Aorta (tissue), 5 donors: ENCODE results near the gene EBP. TPM values are rescaled to one million over a fixed set of nuclear protein-coding genes. Genes with fewer than 3 reads are reported as not detected.

Source experiments
- ATAC-seq: fragments of 200-7000 bp; cut with Tn5 transposase; one replicate; pipeline ENCODE4 v1.9.1; 2022; ENCODE audit warnings: moderate library complexity; ENCODE audit not compliant: low FRiP score
- DNase-seq, 2 donors: peaks; one replicate each; pipeline ENCODE4 v3.0.0-alpha.2; 2020
- H3K27ac ChIP-seq, 2 donors: one replicate each; pipeline ENCODE4 v1.5.1; 2013; ENCODE audit warnings: low read length in 2 of 2, mild to moderate bottlenecking in 2 of 2, moderate library complexity in 2 of 2, control low read depth in 1 of 2, inconsistent platforms in 1 of 2, low read depth in 1 of 2
- H3K27me3 ChIP-seq, 2 donors: one replicate each; pipeline ENCODE4 v1.6.1; 2013; ENCODE audit warnings: control low read depth in 1 of 2, low read length in 1 of 2, mild to moderate bottlenecking in 1 of 2, moderate library complexity in 1 of 2; ENCODE audit not compliant: insufficient read depth in 2 of 2, control insufficient read depth in 1 of 2
- H3K36me3 ChIP-seq, 2 donors: one replicate each; pipeline ENCODE4 v1.6.1; 2013; ENCODE audit warnings: control low read depth in 1 of 2, low read length in 1 of 2, mild to moderate bottlenecking in 1 of 2; ENCODE audit not compliant: insufficient read depth in 2 of 2, control insufficient read depth in 1 of 2
- H3K4me1 ChIP-seq, 2 donors: one replicate each; pipeline ENCODE4 v1.6.1; 2013; ENCODE audit warnings: low read length in 2 of 2, control low read depth in 1 of 2, mild to moderate bottlenecking in 1 of 2, moderate library complexity in 1 of 2; ENCODE audit not compliant: insufficient read depth in 2 of 2, control insufficient read depth in 1 of 2
- H3K4me3 ChIP-seq, 2 donors: one replicate each; pipeline ENCODE4 v1.5.1; 2013; ENCODE audit warnings: low read length in 2 of 2, control low read depth in 1 of 2, mild to moderate bottlenecking in 1 of 2
- H3K9me3 ChIP-seq: one replicate; pipeline ENCODE4 v1.6.1; 2013; ENCODE audit warnings: mild to moderate bottlenecking, low read length; ENCODE audit not compliant: control insufficient read depth
- WGBS, 2 donors: extraction: QIAGEN DNeasy Blood & Tissue Kit; methylation state at CpG; one replicate each; pipeline ENCODE4 v1.1.7; 2013; 5-methylcytosine and 5-hydroxymethylcytosine counted together
- intact Hi-C, 2 donors: fragments of 100-400 bp; cut with DNase I; formaldehyde crosslinking; loops; one replicate each; pipeline versions ENCODE4 v1.14.2 to v1.15.0; 2022
- polyA plus RNA-seq, 2 donors: library from polyadenylated mRNA; stranded (reverse); fragments of 200-250 nt; gene quantifications; one replicate each; pipeline ENCODE4 v1.2.3, GENCODE V29; 2013
- total RNA-seq, 2 donors: library from RNA; stranded (reverse); fragmentation: NEBNext Ultra II Directional; extraction: Animal tissue kit (Norgen Biotek cat#: 25700); gene quantifications; one replicate each; pipeline ENCODE4 v1.2.1, GENCODE V29; 2021
- donor health status: healthy with polysubstance abuse.
- donor health status: Bipolar disorder and iron deficiency.
- donor health status: DM: no; HTN: no; CAD: no.
- donor health status: DM: no; HTN: no; CAD: no.
- donor health status: DM: yes; HTN: yes; CAD: no.

EBP gene
- total and polyA plus RNA-seq, 4 donors, result 12.6 to 32.7 (median 18.5) TPM

GRCh38 chrX:48569958-48570357, 48.4 kb downstream of the EBP start:
- Histone ChIP-seq H3K27ac (no peak overlapping the region), H3K36me3 (no peaks in the 10 kb centered on the region), H3K4me1 (no peaks in the 10 kb centered on the region), H3K27me3 (no peaks in the 10 kb centered on the region), H3K9me3 (no peaks in the 10 kb centered on the region), H3K4me3 (no peak overlapping the region)
- DNase-seq, result no peak
- intact Hi-C loops, result no loop called here
- WGBS, 2 donors, result 71 to 83% methylated on average over 1 of the region's 1 CpG
- ATAC-seq, result no peak

GRCh38 chrX:48573690-48574269, 52.2 kb downstream of the EBP start:
- peak; percentile 66 to 81 for DNase-seq
- intact Hi-C loops, result no loop called here
- 43 to 57% methylated on average over 19 of the region's 19 CpGs for WGBS, 2 donors
- Histone ChIP-seq H3K4me1 (peaks cover 0 to 1% of the 10 kb centered on the region in 2 donors), H3K4me3 (peak overlapping the region in 1 of 2 donors; percentile 67), H3K9me3 (no peaks in the 10 kb centered on the region), H3K36me3 (peaks cover 0 to 10% of the 10 kb centered on the region in 2 donors), H3K27ac (peak overlapping the region in 1 of 2 donors; percentile 98), H3K27me3 (no peaks in the 10 kb centered on the region)
- ATAC-seq, result peak; percentile 4

GRCh38 chrX:48574270-48575266, 53.0 kb downstream of the EBP start, which contains the start of gene RBM3:
TSS of gene RBM3 (plus strand) at chrX:48574484. CDS start at chrX:48575181, 697 bp downstream.
- WGBS, 2 donors, result 0 to 39% methylated on average over 71 of the region's 71 CpGs
- H3K27ac ChIP-seq, result peak within 1 kb of the TSS; percentile 5 to 99
- H3K4me1 ChIP-seq, result peaks cover 0 to 1% of the 10 kb centered on the region in 2 donors
- intact Hi-C loops, result no loop called here
- no peaks in the 10 kb centered on the region for H3K9me3 ChIP-seq
- ATAC-seq (peak; percentile 97), DNase-seq (peak; percentile 96)
- no peaks in the 10 kb centered on the region for H3K27me3 ChIP-seq
- peaks cover 0 to 10% of the 10 kb centered on the region in 2 donors for H3K36me3 ChIP-seq
- H3K4me3 ChIP-seq, result peak within 1 kb of the TSS; percentile 49 to 70

GRCh38 chrX:48575642-48576041, 54.0 kb downstream of the EBP start:
- WGBS, 2 donors, result 71 to 80% methylated on average over 13 of the region's 13 CpGs
- Histone ChIP-seq H3K9me3 (no peaks in the 10 kb centered on the region), H3K4me3 (peak overlapping the region in 1 of 2 donors; percentile 41), H3K27me3 (no peaks in the 10 kb centered on the region), H3K4me1 (peaks cover 0 to 1% of the 10 kb centered on the region in 2 donors), H3K27ac (peak overlapping the region in 1 of 2 donors; percentile 81), H3K36me3 (peaks cover 0 to 10% of the 10 kb centered on the region in 2 donors)
- ATAC-seq (no peak), DNase-seq (no peak)
- intact Hi-C loops, result no loop called here

- Histone ChIP-seq H3K4me1 (peaks cover 0 to 1% of the 10 kb centered on the region in 2 donors), H3K27ac (peak overlapping the region in 1 of 2 donors; percentile 81), H3K9me3 (no peaks in the 10 kb centered on the region), H3K27me3 (no peaks in the 10 kb centered on the region), H3K36me3 (peaks cover 0 to 10% of the 10 kb centered on the region in 2 donors), H3K4me3 (no peak overlapping the region)
- no peak for DNase-seq
- WGBS, 2 donors, result 69 to 72% methylated on average over 6 of the region's 6 CpGs
- ATAC-seq, result no peak
- intact Hi-C loops, result no loop called here
These were observed 54.5 kb downstream of the EBP start for GRCh38 chrX:48576108-48576507.

Other genes starting within 250 kb of the EBP start
- gene SSX3, start 165.1 kb upstream of the EBP start, total RNA-seq, result not detected
- not detected for gene SSX3, start 165.1 kb upstream of the EBP start, polyA plus RNA-seq
- gene SSX4, start 138.3 kb upstream of the EBP start, total RNA-seq, result not detected
- not detected for gene SSX4, start 138.3 kb upstream of the EBP start, polyA plus RNA-seq
- not detected for gene SSX4B, start 109.8 kb upstream of the EBP start, total RNA-seq
- not detected for gene SSX4B, start 109.8 kb upstream of the EBP start, polyA plus RNA-seq
- 10 to 100 TPM; 11.8 to 13.2 TPM for gene SLC38A5, start 51.5 kb upstream of the EBP start, total RNA-seq
- gene SLC38A5, start 51.5 kb upstream of the EBP start, polyA plus RNA-seq, result 1 to 10 TPM; 6.0 to 8.5 TPM
- 10 to 100 TPM; 32.7 to 38.4 TPM for gene FTSJ1, start 45.6 kb upstream of the EBP start, total RNA-seq
- gene FTSJ1, start 45.6 kb upstream of the EBP start, polyA plus RNA-seq, result 10 to 100 TPM; 28.5 to 45.1 TPM
- 10 to 100 TPM; 10.3 to 12.0 TPM for gene PORCN, start 12.8 kb upstream of the EBP start, total RNA-seq
- 10 to 100 TPM in 1 of 2 donors, 1 to 10 TPM in 1; 4.5 to 18.7 TPM for gene PORCN, start 12.8 kb upstream of the EBP start, polyA plus RNA-seq
- gene TBC1D25, start 17.9 kb downstream of the EBP start, total RNA-seq, result 10 to 100 TPM; 15.2 to 16.7 TPM
- 1 to 10 TPM; 4.6 to 8.4 TPM for gene TBC1D25, start 17.9 kb downstream of the EBP start, polyA plus RNA-seq
- gene RBM3, start 52.7 kb downstream of the EBP start, total RNA-seq, result 100 to 1,000 TPM; 194 to 285 TPM
- 100 to 1,000 TPM; 128 to 299 TPM for gene RBM3, start 52.7 kb downstream of the EBP start, polyA plus RNA-seq
- 100 to 1,000 TPM; 110 to 112 TPM for gene WDR13, start 75.7 kb downstream of the EBP start, total RNA-seq
- gene WDR13, start 75.7 kb downstream of the EBP start, polyA plus RNA-seq, result 100 to 1,000 TPM; 103 to 337 TPM
- 10 to 100 TPM; 12.4 to 19.9 TPM for gene WAS, start 162.0 kb downstream of the EBP start, total RNA-seq
- 1 to 10 TPM in 1 of 2 donors, under 1 TPM in 1; 0.90 to 9.6 TPM for gene WAS, start 162.0 kb downstream of the EBP start, polyA plus RNA-seq
- 1 to 10 TPM; 2.6 to 3.0 TPM for gene SUV39H1, start 174.9 kb downstream of the EBP start, total RNA-seq
- 1 to 10 TPM in 1 of 2 donors, under 1 TPM in 1; 0.88 to 3.2 TPM for gene SUV39H1, start 174.9 kb downstream of the EBP start, polyA plus RNA-seq
- gene GLOD5, start 239.9 kb downstream of the EBP start, total RNA-seq, result not detected
- 1 to 10 TPM in 1 of 2 donors, not detected in 1; 5.3 TPM for gene GLOD5, start 239.9 kb downstream of the EBP start, polyA plus RNA-seq